Skeletal muscle tissue (tissue), 4 donors: ENCODE results near the gene SHC2. TPM values are rescaled to one million over a fixed set of nuclear protein-coding genes. Genes with fewer than 3 reads are reported as not detected.

Experiments used
- H3K27ac ChIP-seq: one replicate; pipeline ENCODE4 v1.7.0; 2013; ENCODE audit warnings: mild to moderate bottlenecking, low read depth, low read length, inconsistent platforms
- H3K27me3 ChIP-seq, 3 donors: one replicate each; pipeline ENCODE4 v1.7.0; 2013; ENCODE audit warnings: low read length in 3 of 3; ENCODE audit not compliant: control insufficient read depth in 3 of 3, insufficient read depth in 3 of 3
- H3K36me3 ChIP-seq, 3 donors: one replicate each; pipeline ENCODE4 v1.7.0; 2013; ENCODE audit warnings: low read length in 3 of 3; ENCODE audit not compliant: control insufficient read depth in 3 of 3, insufficient read depth in 3 of 3
- H3K4me1 ChIP-seq, 3 donors: one replicate each; pipeline ENCODE4 v1.7.0; 2013; ENCODE audit warnings: low read length in 3 of 3, mild to moderate bottlenecking in 3 of 3; ENCODE audit not compliant: control insufficient read depth in 3 of 3, insufficient read depth in 3 of 3
- H3K4me3 ChIP-seq, 3 donors: one replicate each; pipeline ENCODE4 v1.7.0; 2013; ENCODE audit warnings: low read length in 3 of 3
- H3K9ac ChIP-seq, 3 donors: one replicate each; pipeline ENCODE4 v1.7.0; 2013; ENCODE audit warnings: low read length in 3 of 3, mild to moderate bottlenecking in 3 of 3, moderate library complexity in 2 of 3, low read depth in 1 of 3
- H3K9me3 ChIP-seq, 3 donors: one replicate each; pipeline ENCODE4 v1.7.0; 2013; ENCODE audit warnings: low read length in 3 of 3; ENCODE audit not compliant: control insufficient read depth in 3 of 3
- total RNA-seq: library from RNA; depleted of rRNA; stranded (reverse); fragments of >200 nt; gene quantifications from one replicate; pipeline ENCODE4 v1.2.3, GENCODE V29; 2014
- donor health status: Osteomylitis.

The SHC2 gene, protein sequence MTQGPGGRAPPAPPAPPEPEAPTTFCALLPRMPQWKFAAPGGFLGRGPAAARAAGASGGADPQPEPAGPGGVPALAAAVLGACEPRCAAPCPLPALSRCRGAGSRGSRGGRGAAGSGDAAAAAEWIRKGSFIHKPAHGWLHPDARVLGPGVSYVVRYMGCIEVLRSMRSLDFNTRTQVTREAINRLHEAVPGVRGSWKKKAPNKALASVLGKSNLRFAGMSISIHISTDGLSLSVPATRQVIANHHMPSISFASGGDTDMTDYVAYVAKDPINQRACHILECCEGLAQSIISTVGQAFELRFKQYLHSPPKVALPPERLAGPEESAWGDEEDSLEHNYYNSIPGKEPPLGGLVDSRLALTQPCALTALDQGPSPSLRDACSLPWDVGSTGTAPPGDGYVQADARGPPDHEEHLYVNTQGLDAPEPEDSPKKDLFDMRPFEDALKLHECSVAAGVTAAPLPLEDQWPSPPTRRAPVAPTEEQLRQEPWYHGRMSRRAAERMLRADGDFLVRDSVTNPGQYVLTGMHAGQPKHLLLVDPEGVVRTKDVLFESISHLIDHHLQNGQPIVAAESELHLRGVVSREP
- total RNA-seq = 7.8 TPM

DNA sequence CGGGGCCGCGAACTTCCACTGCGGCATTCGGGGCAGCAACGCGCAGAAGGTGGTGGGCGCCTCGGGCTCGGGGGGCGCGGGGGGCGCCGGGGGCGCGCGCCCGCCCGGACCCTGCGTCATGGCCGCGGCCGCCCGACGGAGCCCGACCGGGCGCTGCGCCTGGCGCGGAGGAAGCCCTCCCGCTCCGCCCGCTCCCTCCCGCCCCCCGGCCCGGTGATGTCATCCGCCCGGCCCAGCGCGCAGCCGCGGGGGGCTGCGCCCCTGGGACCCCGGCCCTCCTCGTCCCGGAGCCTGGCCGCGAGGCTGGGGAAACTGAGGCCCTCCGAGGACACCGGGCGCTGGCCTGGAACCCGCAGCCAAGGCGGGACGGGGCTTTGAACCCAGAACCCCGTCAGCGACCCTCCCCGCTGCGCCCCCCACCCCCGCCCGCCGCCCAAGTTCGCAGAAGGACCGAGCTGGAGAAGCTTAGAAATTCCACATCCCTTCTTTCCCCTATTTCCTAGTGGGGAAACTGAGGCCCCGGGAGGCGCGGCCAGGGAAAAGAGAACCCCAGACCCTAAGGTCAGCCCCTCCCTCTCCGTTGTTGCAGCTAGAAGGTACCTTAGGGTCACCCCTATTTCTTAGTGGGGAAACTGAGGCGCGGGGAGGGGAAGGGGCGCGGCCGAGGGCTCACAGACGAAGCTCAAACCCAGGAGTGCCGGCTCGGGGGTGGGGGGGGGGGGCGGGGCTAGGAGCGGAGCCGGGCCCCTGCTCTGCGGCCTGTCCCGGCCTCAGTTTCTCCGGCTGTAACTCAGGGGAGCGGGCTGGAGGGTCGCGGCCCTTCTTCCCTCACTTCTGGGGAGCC, at the start of gene SHC2:
Gene SHC2 (minus strand): TSS at position 157 of the 844 bp plus-strand sequence. CDS start 37 bp downstream, at position 120.
- H3K27me3 ChIP-seq = peaks cover 0 to 16% (median 11%) of the 10 kb centered on the region in 3 donors
- H3K36me3 ChIP-seq = no peaks in the 10 kb centered on the region
- H3K4me3 ChIP-seq = peak within 1 kb of the TSS; percentile 39 to 76 (median 72)
- H3K27ac ChIP-seq = peak within 1 kb of the TSS; percentile 72
- H3K4me1 ChIP-seq = peaks cover 0 to 8% (median 8%) of the 10 kb centered on the region in 3 donors
- H3K9ac ChIP-seq = peak within 1 kb of the TSS; percentile 65 to 80 (median 77)
- H3K9me3 ChIP-seq = no peaks in the 10 kb centered on the region

DNA sequence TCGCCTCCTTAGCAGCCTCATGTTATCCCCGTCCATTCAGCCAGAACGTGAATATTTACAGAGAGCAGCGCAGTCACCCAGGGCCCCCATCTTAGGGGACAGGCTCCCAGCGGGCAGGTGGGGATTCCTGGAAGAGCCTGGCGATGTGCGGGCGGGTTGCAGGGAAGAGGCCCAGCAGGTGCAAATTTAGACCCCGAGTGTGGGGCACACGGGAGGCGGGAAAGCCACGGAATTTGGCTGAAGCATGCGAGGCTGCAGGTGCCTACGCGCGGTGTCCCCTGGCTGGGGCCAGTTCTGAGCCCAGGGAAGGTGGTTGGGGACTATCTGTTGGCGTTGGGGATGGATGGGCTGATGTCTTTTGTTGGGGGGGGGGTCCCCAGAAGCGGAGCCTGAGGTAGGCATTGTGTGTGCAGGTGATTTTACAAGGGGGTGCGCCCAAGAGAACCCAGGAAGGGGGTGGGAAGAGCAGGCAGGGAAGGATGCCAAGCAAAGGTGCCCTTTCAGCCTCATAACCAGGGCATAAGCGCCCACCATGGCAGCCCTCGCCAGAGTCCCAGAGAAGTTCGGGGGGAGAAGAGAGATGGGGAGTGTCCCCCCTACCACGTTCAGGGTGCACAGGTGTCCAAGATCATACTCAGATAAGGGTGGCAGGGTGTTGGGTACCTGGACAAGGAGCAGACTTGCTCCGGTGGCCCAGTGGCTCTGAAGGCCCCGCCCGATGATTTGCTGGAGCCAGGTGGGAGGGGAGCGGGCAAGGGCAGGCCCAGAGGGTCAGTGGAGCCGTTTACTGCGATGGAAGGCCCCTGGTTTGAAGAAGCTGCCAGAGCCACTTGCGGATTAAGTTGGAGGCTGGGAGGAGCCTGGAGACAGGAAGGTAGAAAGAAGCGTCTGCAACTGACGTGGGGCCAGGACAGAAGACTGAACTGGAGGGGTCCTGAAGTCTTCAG, 47.6 kb upstream of the SHC2 start:
- Histone ChIP-seq H3K4me1 (peaks cover 18 to 32% (median 26%) of the 10 kb centered on the region in 3 donors), H3K9ac (peak overlapping the region; percentile 66 to 91 (median 88)), H3K36me3 (peaks cover 4 to 9% (median 6%) of the 10 kb centered on the region in 3 donors), H3K27ac (no peak overlapping the region), H3K9me3 (no peaks in the 10 kb centered on the region), H3K27me3 (no peaks in the 10 kb centered on the region), H3K4me3 (peak overlapping the region; percentile 87 to 96 (median 92))

DNA sequence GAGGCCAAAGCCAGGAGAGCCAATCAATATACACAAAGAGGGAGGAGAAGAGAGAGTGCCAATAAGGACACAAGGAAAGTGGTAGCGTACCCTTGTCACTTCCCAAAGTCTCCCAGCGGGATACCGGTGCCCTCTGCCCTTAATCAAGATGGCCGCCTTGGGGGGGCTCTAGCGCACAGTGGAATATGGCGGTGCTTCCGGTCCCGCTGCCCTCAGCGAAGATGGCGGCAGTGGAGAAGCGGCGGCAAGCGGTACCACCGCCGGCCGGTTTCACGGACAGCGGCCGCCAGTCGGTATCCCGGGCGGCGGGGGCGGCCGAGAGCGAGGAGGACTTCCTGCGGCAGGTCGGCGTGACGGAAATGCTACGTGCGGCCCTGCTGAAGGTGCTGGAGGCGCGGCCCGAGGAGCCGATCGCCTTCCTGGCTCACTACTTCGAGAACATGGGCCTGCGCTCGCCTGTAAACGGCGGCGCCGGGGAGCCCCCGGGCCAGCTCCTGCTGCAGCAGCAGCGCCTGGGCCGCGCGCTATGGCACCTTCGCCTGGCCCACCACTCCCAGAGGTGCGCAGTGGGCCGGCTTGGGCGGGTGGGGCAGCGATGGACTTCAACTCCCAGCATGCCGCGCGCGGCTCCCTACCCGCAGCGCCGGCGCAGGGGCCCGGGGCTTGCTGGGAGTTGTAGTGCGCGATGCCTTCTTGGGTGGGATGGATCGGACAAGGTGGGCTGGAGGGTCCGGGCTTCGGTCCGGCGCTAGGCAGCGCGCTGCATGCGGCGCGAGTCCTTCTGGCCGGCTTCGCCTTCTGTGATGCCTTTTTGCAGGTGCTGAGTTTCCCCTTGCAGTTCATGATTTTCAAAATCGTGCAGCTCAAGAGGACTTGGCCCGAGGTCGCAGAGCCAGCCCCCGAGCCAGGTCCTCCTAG, 46.7 kb upstream of the SHC2 start, which contains the start of gene TPGS1:
Gene TPGS1 (plus strand): TSS at position 212 of the 918 bp plus-strand sequence. CDS start 10 bp downstream, at position 222.
- Histone ChIP-seq H3K4me1 (peaks cover 18 to 32% (median 26%) of the 10 kb centered on the region in 3 donors), H3K36me3 (peaks cover 4 to 9% (median 6%) of the 10 kb centered on the region in 3 donors), H3K9ac (peak within 1 kb of the TSS; percentile 88 to 91 (median 89)), H3K4me3 (peak within 1 kb of the TSS; percentile 87 to 96 (median 92)), H3K27me3 (no peaks in the 10 kb centered on the region), H3K27ac (peak within 1 kb of the TSS; percentile 97), H3K9me3 (no peaks in the 10 kb centered on the region)

DNA sequence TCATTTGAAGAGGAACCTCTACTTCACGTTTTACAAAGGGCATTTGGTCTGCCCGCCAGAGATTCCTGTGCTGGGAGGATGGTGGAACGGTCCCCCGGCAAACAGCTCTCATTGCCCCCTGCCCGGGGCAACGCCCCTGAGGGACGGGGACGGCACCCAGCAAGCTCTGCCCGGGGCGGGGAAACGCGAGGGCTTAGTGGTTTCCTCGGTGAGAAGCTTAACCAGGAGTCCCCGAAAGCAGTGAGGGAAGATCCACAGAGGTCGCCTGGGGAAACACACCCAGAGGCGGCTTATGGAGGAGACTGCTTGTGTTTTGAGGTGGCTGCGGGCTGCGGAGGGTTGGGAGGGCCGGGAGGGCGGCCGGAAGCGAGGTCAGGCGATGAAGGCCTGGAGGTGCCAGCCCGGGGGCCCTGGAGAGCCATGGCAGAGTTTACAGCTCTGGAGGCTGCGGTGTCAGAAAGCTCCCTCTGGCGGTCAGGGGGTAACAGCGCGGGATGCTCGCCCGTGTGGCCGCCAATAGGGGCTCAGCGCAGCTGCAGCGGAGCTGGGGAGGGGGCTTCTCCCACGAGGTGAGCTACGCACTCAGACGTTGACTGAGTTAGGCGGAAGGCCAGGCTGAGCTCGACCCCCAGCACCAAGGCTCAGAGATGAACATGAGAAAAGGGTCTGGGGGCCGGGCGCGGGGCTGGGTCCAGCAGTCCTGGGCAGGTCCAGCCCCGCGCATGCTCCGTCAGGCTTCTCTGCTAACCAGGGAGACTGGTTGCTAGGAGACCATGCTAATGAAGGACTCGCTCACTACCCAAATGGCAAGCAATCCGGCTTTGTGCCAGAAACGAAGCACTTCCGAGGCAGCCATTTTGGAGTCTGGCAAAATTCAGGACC, 45.8 kb upstream of the SHC2 start:
- Histone ChIP-seq H3K27me3 (no peaks in the 10 kb centered on the region), H3K27ac (peak overlapping the region; percentile 97), H3K9me3 (no peaks in the 10 kb centered on the region), H3K4me1 (peaks cover 18 to 32% (median 26%) of the 10 kb centered on the region in 3 donors), H3K4me3 (peak overlapping the region; percentile 87 to 96 (median 92)), H3K9ac (peak overlapping the region; percentile 88 to 91 (median 89)), H3K36me3 (peaks cover 4 to 9% (median 6%) of the 10 kb centered on the region in 3 donors)

DNA sequence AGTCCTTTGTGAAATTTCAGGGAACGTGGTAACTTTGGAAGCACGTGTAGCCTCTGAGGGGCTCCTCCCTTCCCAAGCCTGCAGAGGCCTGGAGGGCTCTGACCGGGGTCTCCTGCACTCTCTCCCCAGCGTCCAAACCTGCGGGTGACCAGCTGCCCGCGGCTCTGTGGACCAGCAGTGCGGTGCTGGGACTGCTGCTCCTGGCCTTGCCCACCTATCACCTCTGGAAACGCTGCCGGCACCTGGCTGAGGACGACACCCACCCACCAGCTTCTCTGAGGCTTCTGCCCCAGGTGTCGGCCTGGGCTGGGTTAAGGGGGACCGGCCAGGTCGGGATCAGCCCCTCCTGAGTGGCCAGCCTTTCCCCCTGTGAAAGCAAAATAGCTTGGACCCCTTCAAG, 43.8 kb upstream of the SHC2 start:
- H3K9ac ChIP-seq = no peak overlapping the region
- H3K36me3 ChIP-seq = peaks cover 2 to 7% (median 4%) of the 10 kb centered on the region in 3 donors
- H3K4me3 ChIP-seq = no peak overlapping the region
- H3K27me3 ChIP-seq = peaks cover 0 to 4% (median under 1%) of the 10 kb centered on the region in 3 donors
- peaks cover 14 to 19% (median 16%) of the 10 kb centered on the region in 3 donors for H3K4me1 ChIP-seq
- no peaks in the 10 kb centered on the region for H3K9me3 ChIP-seq
- no peak overlapping the region for H3K27ac ChIP-seq

DNA sequence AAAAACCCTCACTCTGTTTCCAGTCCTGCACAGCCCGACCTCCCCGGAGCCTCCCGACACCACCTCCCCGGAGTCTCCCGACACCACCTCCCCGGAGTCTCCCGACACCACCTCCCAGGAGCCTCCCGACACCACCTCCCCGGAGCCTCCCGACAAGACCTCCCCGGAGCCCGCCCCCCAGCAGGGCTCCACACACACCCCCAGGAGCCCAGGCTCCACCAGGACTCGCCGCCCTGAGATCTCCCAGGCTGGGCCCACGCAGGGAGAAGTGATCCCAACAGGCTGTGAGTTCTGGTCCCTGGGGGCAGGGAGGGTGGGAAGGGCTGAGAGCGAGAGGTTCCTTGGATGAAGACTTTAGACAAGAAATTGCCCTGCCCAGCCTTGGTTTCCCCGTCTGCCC, 40.8 kb upstream of the SHC2 start:
- H3K9me3 ChIP-seq = no peaks in the 10 kb centered on the region

DNA sequence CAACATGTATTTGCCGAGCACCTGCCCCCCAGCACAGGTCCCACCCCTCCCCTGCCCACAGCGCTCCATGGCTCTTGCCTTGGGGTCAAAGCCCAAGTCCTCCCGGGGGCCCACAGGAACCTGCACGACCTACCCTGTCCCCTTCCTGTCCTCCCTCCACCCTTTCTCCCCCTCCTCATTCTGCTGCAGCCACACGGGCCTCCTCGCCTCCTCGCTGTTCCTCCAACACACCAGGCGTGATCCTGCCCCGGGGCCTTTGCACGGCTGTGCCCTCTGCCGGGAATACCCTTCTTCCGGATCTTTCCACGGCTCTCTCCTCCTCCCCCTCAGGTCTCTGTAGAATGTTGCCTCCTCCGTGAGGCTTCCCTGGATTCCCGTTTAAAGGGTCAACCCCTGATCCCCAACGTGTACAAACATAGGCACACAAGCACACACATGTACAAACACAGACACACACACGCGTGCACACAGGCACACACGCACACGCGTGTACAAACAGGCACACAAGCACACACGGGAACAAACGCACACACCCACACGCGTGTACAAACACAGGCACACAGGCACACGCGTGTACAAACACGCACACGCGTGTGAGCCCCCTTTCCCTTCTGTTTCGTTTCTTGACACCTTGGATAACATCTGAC, 38.3 kb upstream of the SHC2 start:
- H3K27me3 ChIP-seq = peaks cover 22 to 40% (median 23%) of the 10 kb centered on the region in 3 donors
- no peak overlapping the region for H3K9ac ChIP-seq
- no peak overlapping the region for H3K4me3 ChIP-seq
- peaks cover 3% of the 10 kb centered on the region in 3 donors for H3K4me1 ChIP-seq
- no peaks in the 10 kb centered on the region for H3K36me3 ChIP-seq
- H3K27ac ChIP-seq = no peak overlapping the region
- no peaks in the 10 kb centered on the region for H3K9me3 ChIP-seq

More for the DNA sequence above, 40.8 kb upstream of the SHC2 start:
- Histone ChIP-seq H3K36me3 (no peaks in the 10 kb centered on the region), H3K9ac (no peak overlapping the region), H3K4me3 (no peak overlapping the region), H3K4me1 (peaks cover 3 to 8% (median 5%) of the 10 kb centered on the region in 3 donors), H3K27ac (no peak overlapping the region), H3K27me3 (peaks cover 17 to 22% (median 18%) of the 10 kb centered on the region in 3 donors)
